ENCODE measurements around the gene C9orf152.
"Not testable (repeated sequence)": the region's sequence is repeated elsewhere in the genome, so short reads cannot be mapped to it uniquely, and the experiment has no call there.

C9orf152 gene

DNA sequence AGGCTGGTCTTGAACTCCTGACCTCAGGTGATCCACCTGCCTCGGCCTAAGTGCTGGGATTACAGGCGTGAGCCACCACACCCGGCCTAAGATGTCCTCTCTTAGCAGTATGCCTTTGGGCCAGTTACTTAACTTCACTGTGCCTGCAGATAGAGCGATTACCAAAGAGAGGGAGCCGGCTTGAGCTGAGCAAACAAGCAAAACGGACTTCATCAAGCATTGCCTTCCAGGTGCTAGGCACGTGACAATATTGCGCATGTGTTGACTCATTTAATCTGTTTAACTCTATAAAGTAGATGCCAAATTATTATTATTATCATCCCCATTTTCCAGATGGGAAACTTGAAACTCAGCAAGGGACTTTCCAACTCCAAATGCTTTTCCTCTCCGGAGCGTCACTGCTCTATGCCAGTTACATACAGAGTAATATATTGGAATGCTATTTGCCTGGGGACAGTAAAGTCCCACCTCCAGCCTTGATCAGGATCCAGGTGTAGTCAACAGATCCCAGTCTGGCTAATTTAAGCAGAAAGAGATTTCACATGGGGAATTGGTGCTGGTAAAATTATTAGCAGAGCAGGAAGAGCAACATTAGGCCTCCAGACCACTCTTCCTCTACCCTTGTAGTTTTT, 5.6 kb upstream of the C9orf152 start:
- DNase-seq (ENCODE audit: insufficient read length): no peak
- TF ChIP-seq POLR2AphosphoS5 (IDR thresholded peaks at IDR 0.05; ENCODE audit: low read depth, low read length): no peak
- TF ChIP-seq POLR2A (IDR thresholded peaks at IDR 0.05; ENCODE audit: low read depth, low read length): no peak
- TF ChIP-seq TAF1 (IDR thresholded peaks at IDR 0.05; ENCODE audit: borderline replicate concordance, low read depth, low read length): no peak
- FAIRE-seq: no peak

DNA sequence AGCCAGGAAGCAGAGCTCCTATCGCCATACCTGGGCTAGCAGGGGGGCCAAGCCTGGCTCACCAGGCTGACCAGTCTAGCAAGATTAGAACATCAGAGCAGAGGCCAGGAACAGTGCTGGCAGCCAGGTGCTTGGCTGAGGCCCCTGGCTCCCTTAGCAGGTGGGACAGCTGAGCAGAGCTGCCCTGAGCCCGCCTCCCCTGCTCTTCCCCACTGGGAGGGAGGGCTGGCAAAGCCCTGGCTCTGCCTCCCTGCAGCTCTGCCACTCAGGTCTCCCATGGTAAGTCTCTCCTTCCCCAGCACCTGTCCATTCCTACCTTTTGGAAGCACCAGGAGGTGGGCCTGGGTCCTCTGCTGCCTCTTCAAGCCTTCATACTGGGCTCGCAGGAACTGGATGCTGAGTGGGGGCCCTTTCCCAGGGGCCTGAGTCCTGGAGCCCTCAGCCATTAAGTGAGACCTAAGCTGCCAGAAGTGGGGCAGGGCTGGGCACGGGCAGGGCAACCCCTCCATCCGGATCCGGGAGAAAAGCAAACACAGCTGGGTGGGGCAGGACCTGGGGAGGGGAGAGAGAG, 803 bp downstream of the C9orf152 start:
- DNase-seq (ENCODE audit: insufficient read length) (no peak), FAIRE-seq (no peak)
- TF ChIP-seq POLR2AphosphoS5 (IDR thresholded peaks at IDR 0.05; ENCODE audit: low read depth, low read length): no peak
- TF ChIP-seq TAF1 (IDR thresholded peaks at IDR 0.05; ENCODE audit: borderline replicate concordance, low read depth, low read length): no peak
- no peak for TF ChIP-seq POLR2A (IDR thresholded peaks at IDR 0.05; ENCODE audit: low read depth, low read length)

- TF ChIP-seq POLR2A (IDR thresholded peaks at IDR 0.05; ENCODE audit: low read depth, low read length): no peak
- TF ChIP-seq TAF1 (IDR thresholded peaks at IDR 0.05; ENCODE audit: borderline replicate concordance, low read depth, low read length): no peak
- TF ChIP-seq POLR2AphosphoS5 (IDR thresholded peaks at IDR 0.05; ENCODE audit: low read depth, low read length): no peak
- FAIRE-seq (no peak), DNase-seq (ENCODE audit: insufficient read length) (no peak)
Measured at GRCh38 chr9:110206389-110206788, 1.6 kb downstream of the C9orf152 start.

DNA sequence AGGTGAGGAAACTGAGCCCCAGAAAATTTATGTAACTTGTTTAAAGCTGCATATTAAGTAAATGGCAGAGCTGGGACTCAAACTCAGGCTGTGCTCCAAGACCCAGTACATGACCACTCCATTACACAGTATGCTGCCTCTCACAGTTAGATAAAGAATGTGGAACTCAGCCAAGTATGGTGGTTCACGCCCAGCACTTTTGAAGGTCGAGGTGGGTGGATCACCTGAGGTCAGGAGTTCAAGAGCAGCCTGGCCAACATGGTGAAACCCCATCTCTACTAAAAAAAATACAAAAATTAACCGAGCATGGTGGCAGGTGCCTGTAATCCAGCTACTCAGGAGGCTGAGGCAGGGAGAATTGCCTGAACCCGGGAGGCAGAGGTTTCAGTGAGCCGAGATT, 2.3 kb downstream of the C9orf152 start:
- FAIRE-seq; DNase-seq (ENCODE audit: insufficient read length): not testable (repeated sequence)

DNA sequence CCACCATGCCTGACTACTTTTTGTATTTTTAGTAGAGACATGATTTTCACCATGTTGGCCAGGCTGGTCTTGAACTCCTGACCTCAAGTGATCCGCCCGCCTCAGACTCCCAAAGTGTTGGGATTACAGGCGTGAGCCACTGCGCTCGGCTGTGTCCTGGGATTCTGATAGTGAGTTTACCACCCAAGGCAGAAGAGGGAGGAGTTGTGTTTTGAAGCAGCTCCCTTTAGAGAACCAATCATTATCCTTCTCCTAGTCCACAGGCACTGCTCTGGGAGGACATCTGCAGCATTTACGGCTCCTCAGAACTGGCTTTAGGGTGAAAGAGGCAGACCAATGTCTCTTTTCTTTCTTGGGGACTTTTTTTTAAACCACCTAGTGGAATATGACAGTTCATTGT, 5.7 kb downstream of the C9orf152 start:
- DNase-seq (ENCODE audit: insufficient read length) (no peak), FAIRE-seq (no peak)
- TF ChIP-seq TAF1 (IDR thresholded peaks at IDR 0.05; ENCODE audit: borderline replicate concordance, low read depth, low read length): no peak
- no peak for TF ChIP-seq POLR2A (IDR thresholded peaks at IDR 0.05; ENCODE audit: low read depth, low read length)
- no peak for TF ChIP-seq POLR2AphosphoS5 (IDR thresholded peaks at IDR 0.05; ENCODE audit: low read depth, low read length)

DNA sequence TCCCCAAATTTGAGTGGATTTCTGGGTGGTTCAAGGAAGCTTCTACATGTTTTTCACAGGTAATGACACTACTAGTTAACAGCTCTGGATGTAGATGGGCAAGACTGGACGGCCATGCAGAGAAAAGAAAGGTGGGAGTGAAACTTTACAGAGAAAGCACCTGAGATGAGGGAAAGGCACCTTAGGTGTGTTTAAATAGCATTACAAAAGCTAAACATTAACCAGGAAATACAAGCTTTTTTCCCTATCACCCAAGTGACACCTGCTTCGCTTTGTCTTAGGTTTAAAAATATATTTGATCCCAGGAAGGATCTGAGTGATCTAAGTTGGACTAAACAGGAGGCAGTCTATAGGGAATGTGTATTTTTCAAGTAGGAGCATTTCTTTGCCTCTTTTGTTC, 8.3 kb downstream of the C9orf152 start:
- DNase-seq (ENCODE audit: insufficient read length) (no peak), FAIRE-seq (no peak)
- TF ChIP-seq POLR2AphosphoS5 (IDR thresholded peaks at IDR 0.05; ENCODE audit: low read depth, low read length) (no peak), POLR2A (IDR thresholded peaks at IDR 0.05; ENCODE audit: low read depth, low read length) (no peak), TAF1 (IDR thresholded peaks at IDR 0.05; ENCODE audit: borderline replicate concordance, low read depth, low read length) (no peak)

GRCh38 chr9:110198357-110198756, 9.6 kb downstream of the C9orf152 start:
- no peak for DNase-seq (ENCODE audit: insufficient read length)
- no peak for FAIRE-seq
- no peak for TF ChIP-seq POLR2A (IDR thresholded peaks at IDR 0.05; ENCODE audit: low read depth, low read length)

DNA sequence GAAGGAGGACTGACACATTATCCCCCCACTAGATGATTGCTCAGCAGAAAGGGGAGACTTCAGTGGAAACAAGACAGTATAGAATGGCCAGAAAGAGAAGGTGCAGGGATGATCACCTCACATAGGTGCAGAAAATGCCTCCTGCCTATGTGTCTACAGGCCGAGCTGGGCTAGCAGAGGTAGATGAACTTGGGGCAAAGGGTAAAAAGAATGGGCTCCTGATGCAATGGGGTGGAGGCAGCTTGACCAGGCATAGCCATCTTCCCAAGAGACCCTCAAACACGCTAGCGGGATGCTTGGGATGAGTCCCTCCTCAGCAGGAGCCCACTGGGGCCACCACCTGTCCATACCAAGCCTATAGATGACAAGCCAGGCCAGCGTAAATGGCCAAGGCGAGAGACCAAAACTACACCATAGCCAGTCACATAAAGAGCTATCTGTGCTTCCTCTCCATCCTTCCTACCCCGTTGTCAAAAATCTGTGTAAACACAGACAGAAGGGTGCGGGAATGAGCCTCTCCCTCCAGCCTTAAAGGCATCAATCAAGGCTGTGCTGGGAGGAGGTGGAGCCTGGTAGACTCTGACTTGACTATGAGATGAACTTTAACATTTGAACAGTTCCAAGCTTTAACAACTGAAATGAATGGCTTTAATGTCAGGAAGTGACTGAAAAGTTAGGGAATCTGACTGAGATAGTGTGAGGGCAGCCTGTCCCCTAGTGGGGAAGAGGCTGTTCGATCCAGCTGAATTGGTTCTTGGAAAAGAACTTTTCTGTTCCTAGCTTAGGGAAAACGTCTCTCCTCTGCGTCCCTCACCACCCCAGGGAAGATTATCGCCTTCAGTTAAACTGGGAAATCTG, 10.4 kb downstream of the C9orf152 start:
- no peak for DNase-seq (ENCODE audit: insufficient read length)
- TF ChIP-seq POLR2A (IDR thresholded peaks at IDR 0.05; ENCODE audit: low read depth, low read length): no peak
- TF ChIP-seq POLR2AphosphoS5 (IDR thresholded peaks at IDR 0.05; ENCODE audit: low read depth, low read length): no peak
- TF ChIP-seq TAF1 (IDR thresholded peaks at IDR 0.05; ENCODE audit: borderline replicate concordance, low read depth, low read length): no peak
- FAIRE-seq: no peak

GRCh38 chr9:110196084-110196499, 11.9 kb downstream of the C9orf152 start:
- FAIRE-seq; DNase-seq (ENCODE audit: insufficient read length): not testable (repeated sequence)

- DNase-seq (ENCODE audit: insufficient read length): no peak
Measured at GRCh38 chr9:110192531-110193261, 15.3 kb downstream of the C9orf152 start.

DNA sequence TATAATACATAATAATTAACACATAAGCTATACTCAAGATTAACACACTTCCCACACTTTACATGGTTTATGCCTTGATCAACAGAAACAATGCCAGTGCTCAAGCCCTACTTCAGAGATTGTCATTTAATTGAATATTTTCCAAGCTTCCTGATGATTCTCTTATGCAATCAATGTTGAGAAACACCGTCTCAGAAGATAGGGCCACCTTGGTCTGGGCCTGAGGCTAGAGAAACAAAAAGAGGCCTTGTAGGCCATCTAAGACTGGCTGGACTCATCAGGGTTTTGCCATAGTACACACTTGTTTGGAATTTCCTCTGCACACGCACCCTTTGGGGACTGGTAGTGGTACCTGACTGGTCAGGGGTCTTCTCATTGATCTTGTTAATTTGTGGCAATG, 16.3 kb downstream of the C9orf152 start:
- no peak for TF ChIP-seq TAF1 (IDR thresholded peaks at IDR 0.05; ENCODE audit: borderline replicate concordance, low read depth, low read length)
- TF ChIP-seq POLR2A (IDR thresholded peaks at IDR 0.05; ENCODE audit: low read depth, low read length): no peak
- no peak for TF ChIP-seq POLR2AphosphoS5 (IDR thresholded peaks at IDR 0.05; ENCODE audit: low read depth, low read length)
- no peak for FAIRE-seq
- DNase-seq (ENCODE audit: insufficient read length): no peak

More at GRCh38 chr9:110192531-110193261, 15.3 kb downstream of the C9orf152 start:
- FAIRE-seq: no peak
- no peak for TF ChIP-seq POLR2A (IDR thresholded peaks at IDR 0.05; ENCODE audit: low read depth, low read length)
- TF ChIP-seq POLR2AphosphoS5 (IDR thresholded peaks at IDR 0.05; ENCODE audit: low read depth, low read length): no peak
- no peak for TF ChIP-seq TAF1 (IDR thresholded peaks at IDR 0.05; ENCODE audit: borderline replicate concordance, low read depth, low read length)
